GM12878 (cell line): ENCODE measurements around the gene STEAP1B.

Experiments
- KLF5 ChIP-seq: fragments of 450-650 bp; IDR thresholded peaks from 2 replicates; pipeline ENCODE4 v1.6.1; 2014; ENCODE audit warnings: mild to moderate bottlenecking; ENCODE audit not compliant: partially characterized antibody
- SMAD1 ChIP-seq: fragments of 450-650 bp; IDR thresholded peaks from 2 replicates; pipeline ENCODE4 v1.6.1; 2018; ENCODE audit warnings: mild to moderate bottlenecking, low read depth; ENCODE audit not compliant: partially characterized antibody
- TF ChIP-seq, protein P1 (sequence below), 3 experiments: IDR thresholded peaks in 2 of 3; conservative IDR thresholded peaks in 1 of 3; 2 replicates each; pipeline ENCODE4 v1.5.1; 2011; ENCODE audit warnings: low read depth in 3 of 3, low read length in 3 of 3, mild to moderate bottlenecking in 3 of 3, control low read depth in 2 of 3, moderate library complexity in 2 of 3, inconsistent platforms in 1 of 3, mixed read lengths in 1 of 3; ENCODE audit not compliant: control insufficient read depth in 2 of 3, insufficient read depth in 1 of 3; ENCODE audit errors: extremely low read depth in 1 of 3
- TF ChIP-seq, protein P2 (sequence below): fragments of 150-350 bp; IDR thresholded peaks from 2 replicates; pipeline ENCODE4 v1.6.1; 2016; ENCODE audit warnings: low read depth, low read length

DNA sequence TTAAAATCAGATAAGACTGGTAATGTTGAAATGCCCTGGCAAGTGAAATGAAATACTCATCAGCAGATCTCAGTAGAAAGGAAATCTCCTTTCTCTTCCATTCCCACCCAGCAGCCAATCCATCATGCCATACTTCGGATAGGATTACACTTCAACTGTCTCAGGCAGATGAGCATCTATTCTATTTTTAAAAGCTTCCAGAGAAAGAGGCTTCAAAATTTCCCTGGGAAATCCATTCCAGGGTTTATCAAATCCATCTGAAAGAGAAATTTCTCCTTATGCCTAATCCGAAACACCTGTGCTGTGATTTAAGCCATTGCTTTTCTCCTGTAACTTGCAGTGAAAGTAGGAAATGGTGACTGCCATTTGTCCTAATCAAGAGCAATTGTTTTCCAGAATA is 82.6 kb downstream of the STEAP1B start:
- TF ChIP-seq, protein P1, sequence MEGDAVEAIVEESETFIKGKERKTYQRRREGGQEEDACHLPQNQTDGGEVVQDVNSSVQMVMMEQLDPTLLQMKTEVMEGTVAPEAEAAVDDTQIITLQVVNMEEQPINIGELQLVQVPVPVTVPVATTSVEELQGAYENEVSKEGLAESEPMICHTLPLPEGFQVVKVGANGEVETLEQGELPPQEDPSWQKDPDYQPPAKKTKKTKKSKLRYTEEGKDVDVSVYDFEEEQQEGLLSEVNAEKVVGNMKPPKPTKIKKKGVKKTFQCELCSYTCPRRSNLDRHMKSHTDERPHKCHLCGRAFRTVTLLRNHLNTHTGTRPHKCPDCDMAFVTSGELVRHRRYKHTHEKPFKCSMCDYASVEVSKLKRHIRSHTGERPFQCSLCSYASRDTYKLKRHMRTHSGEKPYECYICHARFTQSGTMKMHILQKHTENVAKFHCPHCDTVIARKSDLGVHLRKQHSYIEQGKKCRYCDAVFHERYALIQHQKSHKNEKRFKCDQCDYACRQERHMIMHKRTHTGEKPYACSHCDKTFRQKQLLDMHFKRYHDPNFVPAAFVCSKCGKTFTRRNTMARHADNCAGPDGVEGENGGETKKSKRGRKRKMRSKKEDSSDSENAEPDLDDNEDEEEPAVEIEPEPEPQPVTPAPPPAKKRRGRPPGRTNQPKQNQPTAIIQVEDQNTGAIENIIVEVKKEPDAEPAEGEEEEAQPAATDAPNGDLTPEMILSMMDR (IDR thresholded peaks at IDR 0.05 in 2 of 3, conservative IDR thresholded peaks at IDR 0.05 in 1 of 3; ENCODE audit: control insufficient read depth in 2 of 3, extremely low read depth in 1 of 3, insufficient read depth in 1 of 3, low read depth in 3 of 3, low read length in 3 of 3) = no peak
- TF ChIP-seq SMAD1 (no peak), KLF5 (no peak)
- TF ChIP-seq, protein P2, sequence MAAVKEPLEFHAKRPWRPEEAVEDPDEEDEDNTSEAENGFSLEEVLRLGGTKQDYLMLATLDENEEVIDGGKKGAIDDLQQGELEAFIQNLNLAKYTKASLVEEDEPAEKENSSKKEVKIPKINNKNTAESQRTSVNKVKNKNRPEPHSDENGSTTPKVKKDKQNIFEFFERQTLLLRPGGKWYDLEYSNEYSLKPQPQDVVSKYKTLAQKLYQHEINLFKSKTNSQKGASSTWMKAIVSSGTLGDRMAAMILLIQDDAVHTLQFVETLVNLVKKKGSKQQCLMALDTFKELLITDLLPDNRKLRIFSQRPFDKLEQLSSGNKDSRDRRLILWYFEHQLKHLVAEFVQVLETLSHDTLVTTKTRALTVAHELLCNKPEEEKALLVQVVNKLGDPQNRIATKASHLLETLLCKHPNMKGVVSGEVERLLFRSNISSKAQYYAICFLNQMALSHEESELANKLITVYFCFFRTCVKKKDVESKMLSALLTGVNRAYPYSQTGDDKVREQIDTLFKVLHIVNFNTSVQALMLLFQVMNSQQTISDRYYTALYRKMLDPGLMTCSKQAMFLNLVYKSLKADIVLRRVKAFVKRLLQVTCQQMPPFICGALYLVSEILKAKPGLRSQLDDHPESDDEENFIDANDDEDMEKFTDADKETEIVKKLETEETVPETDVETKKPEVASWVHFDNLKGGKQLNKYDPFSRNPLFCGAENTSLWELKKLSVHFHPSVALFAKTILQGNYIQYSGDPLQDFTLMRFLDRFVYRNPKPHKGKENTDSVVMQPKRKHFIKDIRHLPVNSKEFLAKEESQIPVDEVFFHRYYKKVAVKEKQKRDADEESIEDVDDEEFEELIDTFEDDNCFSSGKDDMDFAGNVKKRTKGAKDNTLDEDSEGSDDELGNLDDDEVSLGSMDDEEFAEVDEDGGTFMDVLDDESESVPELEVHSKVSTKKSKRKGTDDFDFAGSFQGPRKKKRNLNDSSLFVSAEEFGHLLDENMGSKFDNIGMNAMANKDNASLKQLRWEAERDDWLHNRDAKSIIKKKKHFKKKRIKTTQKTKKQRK = no peak
